Testis (tissue), 3 donors: ENCODE measurements around the gene KLHL7. TPM values are rescaled to one million over a fixed set of nuclear protein-coding genes. Genes with fewer than 3 reads are reported as not detected.

ENCODE experiments used
- DNase-seq: peaks from one replicate; pipeline ENCODE4 v3.0.0-alpha.2; 2019
- H3K27ac ChIP-seq, 2 donors: fragments of 200-600 bp; sonication (generic); one replicate each; pipeline ENCODE4 v1.5.1; 2019
- H3K27me3 ChIP-seq: fragments of 200-600 bp; sonication (generic); one replicate; pipeline ENCODE4 v1.5.1; 2019
- H3K36me3 ChIP-seq: fragments of 200-600 bp; sonication (generic); one replicate; pipeline ENCODE4 v1.5.1; 2017; ENCODE audit warnings: low read depth; ENCODE audit errors: missing control alignments
- H3K4me1 ChIP-seq: fragments of 200-600 bp; sonication (generic); one replicate; pipeline ENCODE4 v1.5.1; 2019
- H3K4me3 ChIP-seq, 2 donors: fragments of 200-600 bp; sonication (generic); one replicate each; pipeline ENCODE4 v1.5.1; 2017 to 2019
- H3K9me3 ChIP-seq: fragments of 200-600 bp; sonication (generic); one replicate; pipeline ENCODE4 v1.5.1; 2017
- CTCF ChIP-seq, 3 experiments: fragments of 450-650 bp in 2 of 3; fragments of 200-600 bp in 1 of 3; sonication (generic) in 1 of 3; IDR thresholded peaks; one replicate each; pipeline ENCODE4 v1.5.1; 2016 to 2019; ENCODE audit warnings: antibody characterized with exemption in 3 of 3, mild to moderate bottlenecking in 2 of 3, moderate library complexity in 1 of 3
- POLR2A ChIP-seq: fragments of 450-650 bp; IDR thresholded peaks from one replicate; pipeline ENCODE4 v1.6.1; 2017; ENCODE audit warnings: antibody characterized with exemption, mild to moderate bottlenecking, moderate library complexity
- WGBS, 2 donors: methylation state at CpG; one replicate each; pipeline ENCODE4 v1.1.5; 2018; 5-methylcytosine and 5-hydroxymethylcytosine counted together
- intact Hi-C: fragments of 100-400 bp; cut with DNase I; formaldehyde crosslinking; loops from one replicate; pipeline ENCODE4 v1.15.1; 2023; ENCODE audit warnings: low total_unique reads
- polyA plus RNA-seq: library from polyadenylated mRNA; stranded (reverse); fragments of 350-450 nt; fragmentation: Illumina TruSeq; extraction: RNeasy Lipid Tissue Mini Kit (QIAGEN cat#74804); gene quantifications from one replicate; pipeline ENCODE4 v1.2.3, GENCODE V29; 2014; ENCODE audit warnings: low read depth, low replicate concordance; ENCODE audit not compliant: insufficient read depth
- total RNA-seq, 2 donors: library from RNA; depleted of rRNA; stranded (reverse); fragments of >200 nt; gene quantifications; one replicate each; pipeline ENCODE4 v1.2.3, GENCODE V29; 2016

Gene KLHL7
- total and polyA plus RNA-seq, 3 donors from 2014 or later: 85.3 to 135 (median 113) TPM

GRCh38 chr7:23065974-23066373, 39.6 kb upstream of the KLHL7 start:
- Histone ChIP-seq H3K36me3 (no peaks in the 10 kb centered on the region), H3K4me3 (no peak overlapping the region), H3K9me3 (no peaks in the 10 kb centered on the region), H3K27ac (no peak overlapping the region), H3K4me1 (no peaks in the 10 kb centered on the region), H3K27me3 (no peaks in the 10 kb centered on the region)
- TF ChIP-seq CTCF (IDR thresholded peaks at IDR 0.05) (no peak), POLR2A (no peak)
- intact Hi-C loops: no loop called here
- no peak for DNase-seq
- 88 to 90% methylated on average over 1 of the region's 1 CpG for WGBS, 2 donors

GRCh38 chr7:23067271-23067670, 38.3 kb upstream of the KLHL7 start:
- H3K9me3 ChIP-seq: no peaks in the 10 kb centered on the region
- DNase-seq: no peak
- H3K27me3 ChIP-seq: no peaks in the 10 kb centered on the region
- H3K4me1 ChIP-seq: no peaks in the 10 kb centered on the region
- intact Hi-C loops: no loop called here
- H3K4me3 ChIP-seq: no peak overlapping the region
- H3K36me3 ChIP-seq: no peaks in the 10 kb centered on the region
- TF ChIP-seq POLR2A (no peak), CTCF (IDR thresholded peaks at IDR 0.05) (no peak)
- 49 to 50% methylated on average over 1 of the region's 1 CpG for WGBS, 2 donors
- H3K27ac ChIP-seq: no peak overlapping the region

GRCh38 chr7:23072048-23072447, 33.5 kb upstream of the KLHL7 start:
- DNase-seq: no peak
- H3K9me3 ChIP-seq: no peaks in the 10 kb centered on the region
- H3K36me3 ChIP-seq: no peaks in the 10 kb centered on the region
- TF ChIP-seq POLR2A: no peak
- no peak for TF ChIP-seq CTCF (IDR thresholded peaks at IDR 0.05)
- H3K4me1 ChIP-seq: no peaks in the 10 kb centered on the region
- H3K27ac ChIP-seq: no peak overlapping the region
- H3K4me3 ChIP-seq: no peak overlapping the region
- intact Hi-C loops: no loop called here
- no peaks in the 10 kb centered on the region for H3K27me3 ChIP-seq

GRCh38 chr7:23072922-23073321, 32.7 kb upstream of the KLHL7 start:
- TF ChIP-seq CTCF (IDR thresholded peaks at IDR 0.05) (no peak), POLR2A (no peak)
- Histone ChIP-seq H3K9me3 (no peaks in the 10 kb centered on the region), H3K36me3 (no peaks in the 10 kb centered on the region), H3K4me3 (no peak overlapping the region), H3K4me1 (no peaks in the 10 kb centered on the region), H3K27ac (no peak overlapping the region), H3K27me3 (no peaks in the 10 kb centered on the region)
- DNase-seq: no peak
- intact Hi-C loops: no loop called here
- WGBS, 2 donors: 37 to 44% methylated on average over 2 of the region's 2 CpGs

- no peak for DNase-seq
- no peaks in the 10 kb centered on the region for H3K9me3 ChIP-seq
- TF ChIP-seq CTCF (IDR thresholded peaks at IDR 0.05): no peak
- TF ChIP-seq POLR2A: no peak
- H3K4me3 ChIP-seq: no peak overlapping the region
- WGBS, 2 donors: 35 to 44% methylated on average over 2 of the region's 2 CpGs
- no peaks in the 10 kb centered on the region for H3K4me1 ChIP-seq
- H3K27me3 ChIP-seq: no peaks in the 10 kb centered on the region
- H3K27ac ChIP-seq: no peak overlapping the region
- H3K36me3 ChIP-seq: no peaks in the 10 kb centered on the region
- intact Hi-C loops: no loop called here
These were observed 30.9 kb upstream of the KLHL7 start for GRCh38 chr7:23074443-23075261.
